SK-N-SH (cell line): ENCODE data around the gene NDUFAF4. TPM values are rescaled to one million over a fixed set of nuclear protein-coding genes. Genes with fewer than 3 reads are reported as not detected.

Experiments
- CTCF ChIA-PET: fragments of 300-600, 350-600 bp; formaldehyde crosslinking; extraction: SDS; loops from one replicate; lab custom pipeline; 2021; lab: Yijun Ruan, JAX
- POLR2A ChIA-PET: fragments of 350-600 bp; sonication (Branson Sonifier 250); formaldehyde crosslinking; extraction: SDS; loops from one replicate; lab custom pipeline; 2020; ENCODE audit warnings: antibody characterized with exemption, inconsistent platforms; lab: Yijun Ruan, JAX
- DNase-seq: peaks from one replicate; pipeline ENCODE4 v3.0.0; 2012
- H2AFZ ChIP-seq: fragments of 200-600 bp; sonication (generic); 2 replicates; pipeline ENCODE4 v1.8.1; 2016; ENCODE audit warnings: antibody characterized with exemption, mild to moderate bottlenecking, low read depth
- H3F3A ChIP-seq: fragments of 200-600 bp; sonication (generic); replicated peaks from 2 replicates; pipeline ENCODE3; 2016; ENCODE audit warnings: antibody characterized with exemption, mild to moderate bottlenecking; ENCODE audit not compliant: insufficient read depth
- H3K27ac ChIP-seq, 2 experiments: fragments of 200-500 bp in 1 of 2; fragments of 200-600 bp in 1 of 2; sonication (Bioruptor generic) in 1 of 2; sonication (generic), shearing (Covaris generic) in 1 of 2; 2 replicates each; pipeline versions ENCODE4 v1.5.1 to v1.6.1; 2014 to 2016; ENCODE audit warnings: low read depth in 2 of 2, inconsistent platforms in 1 of 2, low read length in 1 of 2, mild to moderate bottlenecking in 1 of 2, mixed read lengths in 1 of 2
- H3K27me3 ChIP-seq: fragments of 200-600 bp; sonication (generic), shearing (Covaris generic); 2 replicates; pipeline ENCODE4 v1.6.1; 2016; ENCODE audit warnings: mixed run types; ENCODE audit not compliant: insufficient read depth
- H3K36me3 ChIP-seq, 2 experiments: fragments of 200-500 bp in 1 of 2; fragments of 200-600 bp in 1 of 2; sonication (Bioruptor generic) in 1 of 2; sonication (generic) in 1 of 2; replicated peaks in 1 of 2; 2 replicates each; pipeline versions ENCODE3 to v1.5.1; 2014 to 2016; ENCODE audit warnings: low read length in 1 of 2, mild to moderate bottlenecking in 1 of 2; ENCODE audit not compliant: insufficient read depth in 2 of 2, control insufficient read depth in 1 of 2
- H3K4me1 ChIP-seq, 2 experiments: fragments of 200-500 bp in 1 of 2; fragments of 200-600 bp in 1 of 2; sonication (Bioruptor generic) in 1 of 2; sonication (generic), shearing (Covaris generic) in 1 of 2; 2 replicates each; pipeline versions ENCODE4 v1.5.1 to v1.6.1; 2014 to 2016; ENCODE audit warnings: low read depth in 1 of 2, low read length in 1 of 2, mixed run types in 1 of 2; ENCODE audit not compliant: insufficient read depth in 2 of 2, control insufficient read depth in 1 of 2
- H3K4me2 ChIP-seq: fragments of 200-600 bp; sonication (generic), shearing (Covaris generic); 2 replicates; pipeline ENCODE4 v1.6.1; 2017; ENCODE audit warnings: mixed run types
- H3K4me3 ChIP-seq, 2 experiments: fragments of 200-500 bp in 1 of 2; fragments of 200-600 bp in 1 of 2; sonication (Bioruptor generic) in 1 of 2; sonication (generic), shearing (Covaris generic) in 1 of 2; 2 replicates each; pipeline versions ENCODE4 v1.5.1 to v1.8.1; 2014 to 2016; ENCODE audit warnings: low read depth in 2 of 2, inconsistent platforms in 1 of 2, low read length in 1 of 2, mild to moderate bottlenecking in 1 of 2, mixed read lengths in 1 of 2, moderate library complexity in 1 of 2
- H3K79me2 ChIP-seq: fragments of 200-600 bp; sonication (generic); 2 replicates; pipeline ENCODE4 v1.8.1; 2017; ENCODE audit warnings: mild to moderate bottlenecking; ENCODE audit not compliant: insufficient read depth
- H3K9ac ChIP-seq: fragments of 200-600 bp; sonication (generic); 2 replicates; pipeline ENCODE4 v1.6.1; 2017; ENCODE audit warnings: mixed run types
- H3K9me2 ChIP-seq: fragments of 200-600 bp; sonication (generic); 2 replicates; pipeline ENCODE4 v1.6.1; 2017; ENCODE audit warnings: mixed run types
- H3K9me3 ChIP-seq: fragments of 200-600 bp; sonication (generic); 2 replicates; pipeline ENCODE4 v1.6.1; 2017; ENCODE audit warnings: mixed run types, mild to moderate bottlenecking, moderate library complexity
- H4K20me1 ChIP-seq: fragments of 200-600 bp; sonication (generic); 2 replicates; pipeline ENCODE4 v1.6.1; 2017; ENCODE audit warnings: mild to moderate bottlenecking, mixed run types; ENCODE audit not compliant: insufficient read depth
- CHD2 ChIP-seq: fragments of 150-350 bp; IDR thresholded peaks from 2 replicates; pipeline ENCODE4 v1.6.1; 2018; ENCODE audit warnings: low read length; ENCODE audit not compliant: partially characterized antibody
- ELF1 ChIP-seq: IDR thresholded peaks from 2 replicates; pipeline ENCODE4 v1.4.0; 2012
- FOSL2 ChIP-seq: IDR thresholded peaks from 2 replicates; pipeline ENCODE4 v1.4.0; 2012; ENCODE audit warnings: low read depth, mild to moderate bottlenecking, moderate library complexity, borderline replicate concordance
- FOXJ3 ChIP-seq: sonication (generic); formaldehyde crosslinking; IDR thresholded peaks from 2 replicates; pipeline ENCODE4 v1.5.1; 2020; ENCODE audit warnings: mild to moderate bottlenecking, missing genetic modification reagents
- GABPA ChIP-seq: IDR thresholded peaks from 2 replicates; pipeline ENCODE4 v1.4.0; 2012; ENCODE audit warnings: low read depth, mild to moderate bottlenecking
- POLR2AphosphoS5 ChIP-seq: IDR thresholded peaks from 2 replicates; pipeline ENCODE4 v1.6.1; 2012; ENCODE audit warnings: low read depth, low read length
- RAD21 ChIP-seq: IDR thresholded peaks from 2 replicates; pipeline ENCODE4 v1.6.1; 2012; ENCODE audit warnings: mild to moderate bottlenecking, low read length
- RCOR1 ChIP-seq: fragments of 150-350 bp; IDR thresholded peaks from 2 replicates; pipeline ENCODE4 v1.6.1; 2017; ENCODE audit warnings: antibody characterized with exemption, low read length
- REST ChIP-seq: IDR thresholded peaks from 2 replicates; pipeline ENCODE4 v1.6.1; 2012; ENCODE audit warnings: mild to moderate bottlenecking, low read depth, low read length, moderate library complexity
- RFX5 ChIP-seq: IDR thresholded peaks from 2 replicates; pipeline ENCODE4 v1.6.1; 2012; ENCODE audit warnings: mild to moderate bottlenecking, improper control_type of control experiment, low read length
- SIN3A ChIP-seq: IDR thresholded peaks from 2 replicates; pipeline ENCODE4 v1.6.1; 2012; ENCODE audit warnings: low read depth, mild to moderate bottlenecking, low read length, moderate library complexity, borderline replicate concordance
- SMC3 ChIP-seq: IDR thresholded peaks from 2 replicates; pipeline ENCODE4 v1.6.1; 2012; ENCODE audit warnings: low read depth, low read length, improper control_type of control experiment
- TCF12 ChIP-seq: IDR thresholded peaks from 2 replicates; pipeline ENCODE4 v1.4.0; 2012
- TEAD4 ChIP-seq: IDR thresholded peaks from 2 replicates; pipeline ENCODE4 v1.4.0; 2012; ENCODE audit warnings: mild to moderate bottlenecking, borderline replicate concordance; ENCODE audit not compliant: insufficient read depth
- USF1 ChIP-seq: IDR thresholded peaks from 2 replicates; pipeline ENCODE4 v1.4.0; 2012; ENCODE audit warnings: low read depth, borderline replicate concordance
- WGBS: methylation state at CpG from one replicate; pipeline ENCODE4 v1.1.6; 2017; ENCODE audit warnings: low lambda C conversion rate; 5-methylcytosine and 5-hydroxymethylcytosine counted together
- polyA plus RNA-seq, 3 experiments: library from polyadenylated mRNA; depleted of rRNA; stranded (reverse); fragments of >200 nt; gene quantifications; 2 replicates each; pipeline ENCODE4 v1.2.3, GENCODE V29; 2012
- TF ChIP-seq, protein P1 (sequence below): fragments of 150-350 bp; IDR thresholded peaks from 2 replicates; pipeline ENCODE4 v1.6.1; 2017; ENCODE audit warnings: antibody characterized with exemption, low read length, low read depth, borderline replicate concordance
- TF ChIP-seq, protein P2 (sequence below): fragments of 150-350 bp; IDR thresholded peaks from 2 replicates; pipeline ENCODE4 v1.6.1; 2016; ENCODE audit warnings: mild to moderate bottlenecking, low read depth, low read length
- TF ChIP-seq, protein P3 (sequence below): fragments of 200-600 bp; sonication (generic); IDR thresholded peaks from 2 replicates; pipeline ENCODE4 v1.6.1; 2017; ENCODE audit warnings: antibody characterized with exemption, mild to moderate bottlenecking, moderate library complexity

The NDUFAF4 gene
- polyA plus RNA-seq, 1 of the 3 experiments (the other 2 are of a cell fraction), result 16.7 TPM

- no peak for DNase-seq
- Histone ChIP-seq H3K27ac (no peak overlapping the region), H3K4me1 (peaks cover 14 to 16% of the 10 kb centered on the region in 2 experiments), H3K9me3 (no peaks in the 10 kb centered on the region), H3F3A (peaks cover 20% of the 10 kb centered on the region), H3K9me2 (no peaks in the 10 kb centered on the region), H2AFZ (no peak overlapping the region), H3K9ac (no peak overlapping the region), H3K4me2 (no peak overlapping the region), H3K79me2 (no peaks in the 10 kb centered on the region), H4K20me1 (no peaks in the 10 kb centered on the region), H3K27me3 (no peaks in the 10 kb centered on the region), H3K36me3 (no peaks in the 10 kb centered on the region), H3K4me3 (no peak overlapping the region)
- TF ChIP-seq GABPA (no peak), TEAD4 (no peak), RAD21 (no peak), SIN3A (no peak), FOSL2 (no peak), USF1 (no peak), CHD2 (no peak), SMC3 (no peak), POLR2AphosphoS5 (no peak), TCF12 (no peak), RFX5 (no peak), ELF1 (no peak), RCOR1 (no peak), FOXJ3 (no peak), REST (no peak)
- TF ChIP-seq, protein P1, sequence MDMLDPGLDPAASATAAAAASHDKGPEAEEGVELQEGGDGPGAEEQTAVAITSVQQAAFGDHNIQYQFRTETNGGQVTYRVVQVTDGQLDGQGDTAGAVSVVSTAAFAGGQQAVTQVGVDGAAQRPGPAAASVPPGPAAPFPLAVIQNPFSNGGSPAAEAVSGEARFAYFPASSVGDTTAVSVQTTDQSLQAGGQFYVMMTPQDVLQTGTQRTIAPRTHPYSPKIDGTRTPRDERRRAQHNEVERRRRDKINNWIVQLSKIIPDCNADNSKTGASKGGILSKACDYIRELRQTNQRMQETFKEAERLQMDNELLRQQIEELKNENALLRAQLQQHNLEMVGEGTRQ, result no peak
- TF ChIP-seq, protein P2, sequence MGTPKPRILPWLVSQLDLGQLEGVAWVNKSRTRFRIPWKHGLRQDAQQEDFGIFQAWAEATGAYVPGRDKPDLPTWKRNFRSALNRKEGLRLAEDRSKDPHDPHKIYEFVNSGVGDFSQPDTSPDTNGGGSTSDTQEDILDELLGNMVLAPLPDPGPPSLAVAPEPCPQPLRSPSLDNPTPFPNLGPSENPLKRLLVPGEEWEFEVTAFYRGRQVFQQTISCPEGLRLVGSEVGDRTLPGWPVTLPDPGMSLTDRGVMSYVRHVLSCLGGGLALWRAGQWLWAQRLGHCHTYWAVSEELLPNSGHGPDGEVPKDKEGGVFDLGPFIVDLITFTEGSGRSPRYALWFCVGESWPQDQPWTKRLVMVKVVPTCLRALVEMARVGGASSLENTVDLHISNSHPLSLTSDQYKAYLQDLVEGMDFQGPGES, result no peak
- TF ChIP-seq, protein P3, sequence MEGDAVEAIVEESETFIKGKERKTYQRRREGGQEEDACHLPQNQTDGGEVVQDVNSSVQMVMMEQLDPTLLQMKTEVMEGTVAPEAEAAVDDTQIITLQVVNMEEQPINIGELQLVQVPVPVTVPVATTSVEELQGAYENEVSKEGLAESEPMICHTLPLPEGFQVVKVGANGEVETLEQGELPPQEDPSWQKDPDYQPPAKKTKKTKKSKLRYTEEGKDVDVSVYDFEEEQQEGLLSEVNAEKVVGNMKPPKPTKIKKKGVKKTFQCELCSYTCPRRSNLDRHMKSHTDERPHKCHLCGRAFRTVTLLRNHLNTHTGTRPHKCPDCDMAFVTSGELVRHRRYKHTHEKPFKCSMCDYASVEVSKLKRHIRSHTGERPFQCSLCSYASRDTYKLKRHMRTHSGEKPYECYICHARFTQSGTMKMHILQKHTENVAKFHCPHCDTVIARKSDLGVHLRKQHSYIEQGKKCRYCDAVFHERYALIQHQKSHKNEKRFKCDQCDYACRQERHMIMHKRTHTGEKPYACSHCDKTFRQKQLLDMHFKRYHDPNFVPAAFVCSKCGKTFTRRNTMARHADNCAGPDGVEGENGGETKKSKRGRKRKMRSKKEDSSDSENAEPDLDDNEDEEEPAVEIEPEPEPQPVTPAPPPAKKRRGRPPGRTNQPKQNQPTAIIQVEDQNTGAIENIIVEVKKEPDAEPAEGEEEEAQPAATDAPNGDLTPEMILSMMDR, result no peak
- 75% methylated on average over 9 of the region's 9 CpGs for WGBS
- CTCF ChIA-PET, result no interaction called here
- POLR2A ChIA-PET, result no interaction called here
Measured at GRCh38 chr6:96943555-96944215, 46.0 kb upstream of the NDUFAF4 start.
